ENCODE measurements around the gene WNT4. TPM values are rescaled to one million over a fixed set of nuclear protein-coding genes. Genes with fewer than 3 reads are reported as not detected.

WNT4 gene
- total and polyA plus RNA-seq, 10 of the 15 experiments (the other 5 are each of a cell fraction or from before 2014, with no cell fraction given) = 0.01 TPM; not detected in 9

DNA sequence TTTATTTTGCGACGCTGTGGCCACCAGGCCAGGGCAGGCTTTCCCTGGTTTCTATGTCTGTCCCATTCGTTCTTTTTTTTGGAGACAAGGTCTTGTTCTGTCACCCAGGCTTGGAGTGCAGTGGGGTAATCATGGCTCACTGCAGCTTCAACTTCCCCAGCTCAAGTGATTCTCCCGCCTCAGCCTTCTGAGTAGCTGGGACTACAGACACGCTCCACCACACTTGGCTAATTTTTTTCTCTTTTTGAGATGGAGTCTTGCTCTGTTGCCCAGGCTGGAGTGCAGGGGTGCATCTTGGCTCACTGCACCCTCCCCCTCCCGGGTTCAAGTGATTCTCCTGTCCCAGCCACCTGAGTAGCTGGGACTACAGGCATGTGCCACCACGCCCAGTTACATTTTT, 43.4 kb upstream of the WNT4 start:
- H3K4me1 ChIP-seq (ENCODE audit: control insufficient read depth, insufficient read depth, low read length) = peaks cover 10% of the 10 kb centered on the region
- no peak for TF ChIP-seq CHD4 (IDR thresholded peaks at IDR 0.05)
- TF ChIP-seq NR2F1 (conservative IDR thresholded peaks at IDR 0.05) = no peak
- TF ChIP-seq HDAC2 (IDR thresholded peaks at IDR 0.05) = no peak
- TF ChIP-seq FOXM1 (IDR thresholded peaks at IDR 0.05; ENCODE audit: low read depth, low read length) = no peak
- TF ChIP-seq CREB1 (IDR thresholded peaks at IDR 0.05; ENCODE audit: low read depth) = no peak
- no peak for TF ChIP-seq NR2C2 (IDR thresholded peaks at IDR 0.05; ENCODE audit: borderline replicate concordance, control insufficient read depth, insufficient read length, low read depth)
- no peak for TF ChIP-seq MEF2A (IDR thresholded peaks at IDR 0.05; ENCODE audit: insufficient read depth, low read depth, low read length)
- TF ChIP-seq, protein P1, sequence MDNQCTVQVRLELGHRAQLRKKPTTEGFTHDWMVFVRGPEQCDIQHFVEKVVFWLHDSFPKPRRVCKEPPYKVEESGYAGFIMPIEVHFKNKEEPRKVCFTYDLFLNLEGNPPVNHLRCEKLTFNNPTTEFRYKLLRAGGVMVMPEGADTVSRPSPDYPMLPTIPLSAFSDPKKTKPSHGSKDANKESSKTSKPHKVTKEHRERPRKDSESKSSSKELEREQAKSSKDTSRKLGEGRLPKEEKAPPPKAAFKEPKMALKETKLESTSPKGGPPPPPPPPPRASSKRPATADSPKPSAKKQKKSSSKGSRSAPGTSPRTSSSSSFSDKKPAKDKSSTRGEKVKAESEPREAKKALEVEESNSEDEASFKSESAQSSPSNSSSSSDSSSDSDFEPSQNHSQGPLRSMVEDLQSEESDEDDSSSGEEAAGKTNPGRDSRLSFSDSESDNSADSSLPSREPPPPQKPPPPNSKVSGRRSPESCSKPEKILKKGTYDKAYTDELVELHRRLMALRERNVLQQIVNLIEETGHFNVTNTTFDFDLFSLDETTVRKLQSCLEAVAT (IDR thresholded peaks at IDR 0.05) = no peak
- TF ChIP-seq SMAD5 (IDR thresholded peaks at IDR 0.05; ENCODE audit: low read depth) = no peak
- no peak for TF ChIP-seq TCF12 (IDR thresholded peaks at IDR 0.05; ENCODE audit: low read depth, low read length)
- no peak for TF ChIP-seq TARDBP (IDR thresholded peaks at IDR 0.05; ENCODE audit: borderline replicate concordance)
- TF ChIP-seq, protein P2, sequence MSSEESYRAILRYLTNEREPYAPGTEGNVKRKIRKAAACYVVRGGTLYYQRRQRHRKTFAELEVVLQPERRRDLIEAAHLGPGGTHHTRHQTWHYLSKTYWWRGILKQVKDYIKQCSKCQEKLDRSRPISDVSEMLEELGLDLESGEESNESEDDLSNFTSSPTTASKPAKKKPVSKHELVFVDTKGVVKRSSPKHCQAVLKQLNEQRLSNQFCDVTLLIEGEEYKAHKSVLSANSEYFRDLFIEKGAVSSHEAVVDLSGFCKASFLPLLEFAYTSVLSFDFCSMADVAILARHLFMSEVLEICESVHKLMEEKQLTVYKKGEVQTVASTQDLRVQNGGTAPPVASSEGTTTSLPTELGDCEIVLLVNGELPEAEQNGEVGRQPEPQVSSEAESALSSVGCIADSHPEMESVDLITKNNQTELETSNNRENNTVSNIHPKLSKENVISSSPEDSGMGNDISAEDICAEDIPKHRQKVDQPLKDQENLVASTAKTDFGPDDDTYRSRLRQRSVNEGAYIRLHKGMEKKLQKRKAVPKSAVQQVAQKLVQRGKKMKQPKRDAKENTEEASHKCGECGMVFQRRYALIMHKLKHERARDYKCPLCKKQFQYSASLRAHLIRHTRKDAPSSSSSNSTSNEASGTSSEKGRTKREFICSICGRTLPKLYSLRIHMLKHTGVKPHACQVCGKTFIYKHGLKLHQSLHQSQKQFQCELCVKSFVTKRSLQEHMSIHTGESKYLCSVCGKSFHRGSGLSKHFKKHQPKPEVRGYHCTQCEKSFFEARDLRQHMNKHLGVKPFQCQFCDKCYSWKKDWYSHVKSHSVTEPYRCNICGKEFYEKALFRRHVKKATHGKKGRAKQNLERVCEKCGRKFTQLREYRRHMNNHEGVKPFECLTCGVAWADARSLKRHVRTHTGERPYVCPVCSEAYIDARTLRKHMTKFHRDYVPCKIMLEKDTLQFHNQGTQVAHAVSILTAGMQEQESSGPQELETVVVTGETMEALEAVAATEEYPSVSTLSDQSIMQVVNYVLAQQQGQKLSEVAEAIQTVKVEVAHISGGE (CRISPR knock-in tag; IDR thresholded peaks at IDR 0.05) = no peak
- TF ChIP-seq, protein P3, sequence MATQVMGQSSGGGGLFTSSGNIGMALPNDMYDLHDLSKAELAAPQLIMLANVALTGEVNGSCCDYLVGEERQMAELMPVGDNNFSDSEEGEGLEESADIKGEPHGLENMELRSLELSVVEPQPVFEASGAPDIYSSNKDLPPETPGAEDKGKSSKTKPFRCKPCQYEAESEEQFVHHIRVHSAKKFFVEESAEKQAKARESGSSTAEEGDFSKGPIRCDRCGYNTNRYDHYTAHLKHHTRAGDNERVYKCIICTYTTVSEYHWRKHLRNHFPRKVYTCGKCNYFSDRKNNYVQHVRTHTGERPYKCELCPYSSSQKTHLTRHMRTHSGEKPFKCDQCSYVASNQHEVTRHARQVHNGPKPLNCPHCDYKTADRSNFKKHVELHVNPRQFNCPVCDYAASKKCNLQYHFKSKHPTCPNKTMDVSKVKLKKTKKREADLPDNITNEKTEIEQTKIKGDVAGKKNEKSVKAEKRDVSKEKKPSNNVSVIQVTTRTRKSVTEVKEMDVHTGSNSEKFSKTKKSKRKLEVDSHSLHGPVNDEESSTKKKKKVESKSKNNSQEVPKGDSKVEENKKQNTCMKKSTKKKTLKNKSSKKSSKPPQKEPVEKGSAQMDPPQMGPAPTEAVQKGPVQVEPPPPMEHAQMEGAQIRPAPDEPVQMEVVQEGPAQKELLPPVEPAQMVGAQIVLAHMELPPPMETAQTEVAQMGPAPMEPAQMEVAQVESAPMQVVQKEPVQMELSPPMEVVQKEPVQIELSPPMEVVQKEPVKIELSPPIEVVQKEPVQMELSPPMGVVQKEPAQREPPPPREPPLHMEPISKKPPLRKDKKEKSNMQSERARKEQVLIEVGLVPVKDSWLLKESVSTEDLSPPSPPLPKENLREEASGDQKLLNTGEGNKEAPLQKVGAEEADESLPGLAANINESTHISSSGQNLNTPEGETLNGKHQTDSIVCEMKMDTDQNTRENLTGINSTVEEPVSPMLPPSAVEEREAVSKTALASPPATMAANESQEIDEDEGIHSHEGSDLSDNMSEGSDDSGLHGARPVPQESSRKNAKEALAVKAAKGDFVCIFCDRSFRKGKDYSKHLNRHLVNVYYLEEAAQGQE (IDR thresholded peaks at IDR 0.05; ENCODE audit: low read depth, low read length) = no peak
- no peak for TF ChIP-seq POLR2AphosphoS5 (IDR thresholded peaks at IDR 0.05; ENCODE audit: low read length)
- TF ChIP-seq NFYA (IDR thresholded peaks at IDR 0.05; ENCODE audit: borderline replicate concordance, low read depth, low read length) = no peak
- no peak for TF ChIP-seq ZNF622 (IDR thresholded peaks at IDR 0.05)
- no peak for TF ChIP-seq RBBP5 (conservative IDR thresholded peaks at IDR 0.05)
- TF ChIP-seq, protein P4, sequence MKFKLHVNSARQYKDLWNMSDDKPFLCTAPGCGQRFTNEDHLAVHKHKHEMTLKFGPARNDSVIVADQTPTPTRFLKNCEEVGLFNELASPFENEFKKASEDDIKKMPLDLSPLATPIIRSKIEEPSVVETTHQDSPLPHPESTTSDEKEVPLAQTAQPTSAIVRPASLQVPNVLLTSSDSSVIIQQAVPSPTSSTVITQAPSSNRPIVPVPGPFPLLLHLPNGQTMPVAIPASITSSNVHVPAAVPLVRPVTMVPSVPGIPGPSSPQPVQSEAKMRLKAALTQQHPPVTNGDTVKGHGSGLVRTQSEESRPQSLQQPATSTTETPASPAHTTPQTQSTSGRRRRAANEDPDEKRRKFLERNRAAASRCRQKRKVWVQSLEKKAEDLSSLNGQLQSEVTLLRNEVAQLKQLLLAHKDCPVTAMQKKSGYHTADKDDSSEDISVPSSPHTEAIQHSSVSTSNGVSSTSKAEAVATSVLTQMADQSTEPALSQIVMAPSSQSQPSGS (IDR thresholded peaks at IDR 0.05; ENCODE audit: low read length) = no peak
- intact Hi-C loops (cut with micrococcal nuclease; ENCODE audit: unreplicated experiment) = no loop called here
- H3K79me2 ChIP-seq (ENCODE audit: control insufficient read depth, insufficient read depth, low read length) = no peaks in the 10 kb centered on the region
- SMC1A ChIA-PET (ENCODE audit: uncharacterized antibody, unreplicated experiment) = no interaction called here
- RAD21 ChIA-PET (ENCODE audit: unreplicated experiment) = no interaction called here
- ATAC-seq (peak; percentile 49), FAIRE-seq (no peak), DNase-seq (ENCODE audit: low read depth, low spot score) (no peak)
- no peak overlapping the region for H3K4me3 ChIP-seq
- no peaks in the 10 kb centered on the region; the same call in 2 of the 3 replicates for H3K9me3 ChIP-seq (replicated peaks; ENCODE audit: control insufficient read depth, insufficient read depth, low read length)
- BruUV-seq (replicated peaks) = no TSS peak
- H3K9ac ChIP-seq (ENCODE audit: control insufficient read depth, insufficient read depth, low read length) = no peak overlapping the region
- in situ Hi-C loops (cut with MboI) = no loop called here
- H3K4me2 ChIP-seq (ENCODE audit: control insufficient read depth, insufficient read depth) = 0 out of 2 replicates have a peak overlapping the region, but pooled peaks have one; percentile 12
- POLR2A ChIA-PET = no interaction called here
- no peaks in the 10 kb centered on the region for H3K27me3 ChIP-seq (replicated peaks in 1 of 2; ENCODE audit: control insufficient read depth in 2 of 2, insufficient read depth in 2 of 2, low read length in 1 of 2)
- no peak overlapping the region for H2AFZ ChIP-seq (ENCODE audit: control insufficient read depth, low read depth, low read length)
- CTCF ChIA-PET = no interaction called here
- no peaks in the 10 kb centered on the region for H3K36me3 ChIP-seq (ENCODE audit: control insufficient read depth in 2 of 2, insufficient read depth in 2 of 2, low read length in 1 of 2)
- H3K27ac ChIP-seq (ENCODE audit: control insufficient read depth, insufficient read depth) = no peak overlapping the region
- 23% methylated on average over 7 of the region's 7 CpGs for WGBS (ENCODE audit: insufficient coverage, insufficient replicate concordance, low lambda C conversion rate, missing lambda C conversion rate)
- H4K20me1 ChIP-seq (ENCODE audit: control insufficient read depth, insufficient read depth) = no peaks in the 10 kb centered on the region
